Measurements from ENCODE around the gene INTS3. TPM values are rescaled to one million over a fixed set of nuclear protein-coding genes. Genes with fewer than 3 reads are reported as not detected.

INTS3 gene
- total RNA-seq, 1 donor from 2014 or later: 57.3 TPM

DNA sequence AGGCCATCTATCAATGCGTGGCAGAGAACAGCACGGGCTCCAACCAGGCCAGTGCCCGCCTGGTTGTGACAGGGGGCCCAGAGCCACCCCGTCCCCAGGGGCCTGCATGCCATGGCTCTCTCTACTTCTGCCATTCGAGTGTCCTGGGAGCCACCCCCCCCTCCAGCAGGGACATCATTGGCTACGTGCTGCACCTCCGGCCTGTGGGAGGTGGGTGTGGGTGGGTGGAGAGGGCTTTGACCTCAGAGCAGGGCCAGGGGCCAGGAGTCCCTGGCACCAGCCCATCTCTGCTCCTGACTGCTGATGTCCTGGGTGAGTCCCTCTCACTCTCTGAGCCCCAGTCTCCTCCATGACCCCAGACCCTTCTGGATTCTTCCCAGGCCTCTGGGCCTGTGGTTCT, 72.7 kb downstream of the INTS3 start:
- no peaks in the 10 kb centered on the region for H3K27me3 Mint-ChIP-seq (ENCODE audit: insufficient read depth)
- H3K27ac Mint-ChIP-seq: peak overlapping the region; percentile 23
- no peaks in the 10 kb centered on the region for H3K9me3 Mint-ChIP-seq
- DNase-seq (ENCODE audit: low spot score): no peak
- peaks cover 12% of the 10 kb centered on the region for H3K36me3 Mint-ChIP-seq (ENCODE audit: low read depth)
- H3K4me3 Mint-ChIP-seq: no peak overlapping the region
- intact Hi-C loops (cut with micrococcal nuclease): no loop called here
- peaks cover 32% of the 10 kb centered on the region for H3K4me1 Mint-ChIP-seq (ENCODE audit: low read depth)

GRCh38 chr1:153801028-153801625, 73.3 kb downstream of the INTS3 start:
- Mint-ChIP-seq H3K4me1 (ENCODE audit: low read depth) (peaks cover 37% of the 10 kb centered on the region), H3K36me3 (ENCODE audit: low read depth) (peaks cover 13% of the 10 kb centered on the region), H3K9me3 (no peaks in the 10 kb centered on the region), H3K4me3 (no peak overlapping the region), H3K27ac (peak overlapping the region; percentile 23), H3K27me3 (ENCODE audit: insufficient read depth) (no peaks in the 10 kb centered on the region)
- no peak for DNase-seq (ENCODE audit: low spot score)
- intact Hi-C loops (cut with micrococcal nuclease): no loop called here

- intact Hi-C loops (cut with micrococcal nuclease): no loop called here
- no peak overlapping the region for H3K27ac Mint-ChIP-seq
- peaks cover 14% of the 10 kb centered on the region for H3K36me3 Mint-ChIP-seq (ENCODE audit: low read depth)
- H3K4me3 Mint-ChIP-seq: no peak overlapping the region
- H3K9me3 Mint-ChIP-seq: no peaks in the 10 kb centered on the region
- no peaks in the 10 kb centered on the region for H3K27me3 Mint-ChIP-seq (ENCODE audit: insufficient read depth)
- no peak for DNase-seq (ENCODE audit: low spot score)
- peaks cover 29% of the 10 kb centered on the region for H3K4me1 Mint-ChIP-seq (ENCODE audit: low read depth)
Measured at GRCh38 chr1:153801786-153802697, 74.2 kb downstream of the INTS3 start.

DNA sequence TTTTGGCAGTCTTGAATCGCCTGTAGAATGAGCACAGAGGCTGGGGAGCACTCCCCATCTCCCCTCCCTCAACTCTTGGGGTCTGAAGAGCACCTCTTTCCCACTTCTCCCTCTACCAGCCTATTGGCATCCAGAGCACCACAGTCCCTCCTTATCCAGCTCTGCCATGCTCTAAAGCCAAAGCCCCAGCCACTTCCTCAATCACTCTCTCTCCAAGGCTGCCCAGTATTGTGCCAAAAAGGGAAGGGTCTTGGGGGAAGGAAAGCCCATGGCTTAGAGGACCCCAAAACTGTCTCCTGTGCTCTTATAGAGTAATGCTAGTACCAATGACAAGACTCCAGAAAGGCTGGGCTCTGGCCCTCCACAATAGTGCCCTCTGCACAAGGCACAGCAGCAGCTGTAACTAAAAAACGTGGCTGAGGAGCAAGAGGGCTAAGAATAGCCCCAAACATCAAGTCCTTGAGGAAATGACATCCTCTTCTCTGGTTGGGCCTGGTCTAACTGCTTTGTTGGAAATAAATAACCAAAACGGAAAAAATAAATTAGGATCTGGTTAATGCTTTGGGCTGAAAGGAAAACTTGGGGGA, 75.7 kb downstream of the INTS3 start:
- intact Hi-C loops (cut with micrococcal nuclease): loop anchor here (2.0 kb wide), 2 partner anchors 13 to 143 kb away; partner anchors contain the start of gene DENND4B
- Mint-ChIP-seq H3K4me3 (no peak overlapping the region), H3K36me3 (ENCODE audit: low read depth) (peaks cover 19% of the 10 kb centered on the region), H3K27me3 (ENCODE audit: insufficient read depth) (no peaks in the 10 kb centered on the region), H3K4me1 (ENCODE audit: low read depth) (peaks cover 26% of the 10 kb centered on the region), H3K27ac (peak overlapping the region; percentile 18), H3K9me3 (no peaks in the 10 kb centered on the region)
- no peak for DNase-seq (ENCODE audit: low spot score)

- Mint-ChIP-seq H3K4me1 (ENCODE audit: low read depth) (peaks cover 26% of the 10 kb centered on the region), H3K36me3 (ENCODE audit: low read depth) (peaks cover 22% of the 10 kb centered on the region), H3K27ac (peak overlapping the region; percentile 16), H3K4me3 (no peak overlapping the region), H3K27me3 (ENCODE audit: insufficient read depth) (no peaks in the 10 kb centered on the region), H3K9me3 (no peaks in the 10 kb centered on the region)
- DNase-seq (ENCODE audit: low spot score): no peak
- intact Hi-C loops (cut with micrococcal nuclease): loop anchor here (2.0 kb wide), 2 partner anchors 13 to 143 kb away; partner anchors contain the start of gene DENND4B
Measured at GRCh38 chr1:153804112-153804511, 76.3 kb downstream of the INTS3 start.

DNA sequence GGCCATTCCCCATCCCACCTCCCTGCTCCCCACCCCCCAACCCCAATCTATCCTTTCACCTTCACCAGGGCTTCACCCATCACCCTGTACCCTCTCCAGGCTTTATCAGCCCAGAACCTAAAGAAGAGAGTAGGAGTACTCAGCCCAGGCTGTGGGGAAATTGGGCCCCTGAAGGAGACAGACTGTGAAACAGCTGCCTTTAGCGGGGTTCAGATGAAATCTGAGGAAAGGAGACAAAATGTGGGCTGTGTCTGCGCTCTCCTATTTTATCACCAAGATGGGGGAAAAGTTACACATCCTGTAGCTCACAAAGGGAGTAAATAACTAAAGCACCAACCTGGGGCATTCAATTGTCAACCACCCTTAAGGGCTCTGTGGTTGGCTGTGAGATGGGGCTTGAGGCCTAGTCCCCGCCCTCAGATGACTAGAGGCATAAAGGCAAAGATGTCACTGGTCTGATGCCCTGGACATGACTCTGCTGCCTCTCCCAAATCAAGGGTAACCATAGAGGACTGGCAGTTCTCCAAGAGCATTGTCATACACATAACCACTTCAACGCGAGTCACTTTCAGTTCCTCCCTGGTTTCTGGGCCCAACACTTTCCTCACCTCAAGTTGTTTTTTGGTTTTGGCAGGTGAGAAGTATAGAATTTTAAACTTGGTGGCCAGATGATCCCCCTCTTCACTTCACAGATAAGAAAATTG, 77.3 kb downstream of the INTS3 start:
- no peaks in the 10 kb centered on the region for H3K9me3 Mint-ChIP-seq
- peak; percentile 44 for DNase-seq (ENCODE audit: low spot score)
- intact Hi-C loops (cut with micrococcal nuclease): loop anchor here (1.0 to 2.0 kb wide), 3 partner anchors 14 to 142 kb away; partner anchors contain the start of gene DENND4B
- no peaks in the 10 kb centered on the region for H3K27me3 Mint-ChIP-seq (ENCODE audit: insufficient read depth)
- H3K4me3 Mint-ChIP-seq: peak overlapping the region; percentile 12
- H3K36me3 Mint-ChIP-seq (ENCODE audit: low read depth): peaks cover 32% of the 10 kb centered on the region
- peaks cover 26% of the 10 kb centered on the region for H3K4me1 Mint-ChIP-seq (ENCODE audit: low read depth)
- peak overlapping the region; percentile 79 for H3K27ac Mint-ChIP-seq

DNA sequence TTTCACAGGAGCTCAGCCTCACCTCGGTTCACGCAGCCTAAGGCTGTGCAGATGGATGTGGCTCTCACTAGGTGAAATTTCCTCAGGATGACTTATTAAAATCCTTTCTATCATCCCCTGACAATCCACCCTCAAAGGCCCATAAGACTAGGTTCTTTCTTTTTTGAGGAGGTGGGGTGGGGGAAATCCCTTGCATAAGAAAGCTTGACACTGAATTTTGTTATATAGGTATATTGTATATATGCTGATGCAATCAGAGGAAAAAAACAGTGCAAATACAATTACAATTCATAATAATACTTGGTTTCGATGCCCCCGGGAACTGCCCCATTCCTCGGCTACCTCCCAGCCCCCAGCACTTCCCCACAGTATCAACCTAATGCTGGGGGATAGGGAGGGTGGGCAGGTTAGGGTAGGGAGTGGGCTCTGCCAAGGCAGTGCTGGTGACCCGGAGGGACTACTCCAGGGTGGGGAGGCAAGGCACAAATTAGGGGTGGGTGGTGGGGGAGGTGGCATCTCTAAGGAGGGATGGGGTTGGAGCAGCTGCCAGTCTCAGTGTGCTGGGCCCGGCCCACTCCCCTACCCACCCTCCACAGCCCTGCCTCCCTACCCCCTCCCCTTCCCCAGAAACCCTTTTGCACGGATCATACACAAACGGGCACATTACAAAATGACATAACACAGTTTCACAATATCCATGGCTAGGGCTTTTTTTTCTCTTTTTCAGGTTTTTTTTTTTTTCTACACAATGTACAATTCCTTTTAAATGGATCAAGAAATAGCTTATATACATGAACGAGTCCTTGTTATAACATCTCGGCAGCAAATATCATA, 78.3 kb downstream of the INTS3 start:
- Mint-ChIP-seq H3K4me3 (peak overlapping the region; percentile 12), H3K9me3 (no peaks in the 10 kb centered on the region), H3K27ac (peak overlapping the region; percentile 79), H3K27me3 (ENCODE audit: insufficient read depth) (no peaks in the 10 kb centered on the region), H3K4me1 (ENCODE audit: low read depth) (peaks cover 26% of the 10 kb centered on the region), H3K36me3 (ENCODE audit: low read depth) (peaks cover 34% of the 10 kb centered on the region)
- DNase-seq (ENCODE audit: low spot score): no peak
- intact Hi-C loops (cut with micrococcal nuclease): loop anchor here (1.0 to 2.0 kb wide), 3 partner anchors 15 to 141 kb away; partner anchors contain the start of gene DENND4B

- intact Hi-C loops (cut with micrococcal nuclease): no loop called here
- Mint-ChIP-seq H3K27me3 (ENCODE audit: insufficient read depth) (no peaks in the 10 kb centered on the region), H3K4me1 (ENCODE audit: low read depth) (no peaks in the 10 kb centered on the region), H3K9me3 (no peaks in the 10 kb centered on the region), H3K4me3 (no peak overlapping the region), H3K27ac (no peak overlapping the region), H3K36me3 (ENCODE audit: low read depth) (peaks cover 52% of the 10 kb centered on the region)
- DNase-seq (ENCODE audit: low spot score): no peak
Measured at GRCh38 chr1:153816283-153816889, 88.5 kb downstream of the INTS3 start.

- Mint-ChIP-seq H3K27ac (no peak overlapping the region), H3K27me3 (ENCODE audit: insufficient read depth) (no peaks in the 10 kb centered on the region), H3K4me3 (no peak overlapping the region), H3K36me3 (ENCODE audit: low read depth) (peaks cover 43% of the 10 kb centered on the region), H3K9me3 (no peaks in the 10 kb centered on the region), H3K4me1 (ENCODE audit: low read depth) (no peaks in the 10 kb centered on the region)
- intact Hi-C loops (cut with micrococcal nuclease): no loop called here
- no peak for DNase-seq (ENCODE audit: low spot score)
Measured at GRCh38 chr1:153818876-153819275, 91.0 kb downstream of the INTS3 start.
